ENCODE results near the gene SLC2A11.

SLC2A11 gene

GRCh38 chr22:23909296-23909898, 51.7 kb downstream of the SLC2A11 start:
- H3K27me3 ChIP-seq (ENCODE audit: control insufficient read depth in 1 of 2, insufficient read depth in 1 of 2, low read length in 2 of 2) = peaks cover 0 to 6% of the 10 kb centered on the region in 2 experiments
- no peak overlapping the region for H2BK12ac ChIP-seq (ENCODE audit: low read length in 2 of 2)
- H3K4ac ChIP-seq (ENCODE audit: low read depth in 1 of 2, low read length in 2 of 2) = no peak overlapping the region
- WGBS = 88% methylated on average over 5 of the region's 6 CpGs
- H2BK15ac ChIP-seq (ENCODE audit: low read depth, poor library complexity, severe bottlenecking) = no peak overlapping the region
- no peak overlapping the region for H4K91ac ChIP-seq (ENCODE audit: low read length)
- no peak overlapping the region for H3K27ac ChIP-seq (ENCODE audit: low read length, poor library complexity, severe bottlenecking)
- H3K14ac ChIP-seq (ENCODE audit: low read length in 2 of 2) = no peak overlapping the region
- H3K4me1 ChIP-seq (ENCODE audit: control insufficient read depth, insufficient read depth, low read depth, low read length) = peaks cover 3% of the 10 kb centered on the region
- H2BK120ac ChIP-seq (ENCODE audit: low read depth, low read length) = no peak overlapping the region
- H3K4me3 ChIP-seq (ENCODE audit: insufficient read depth in 1 of 2, low read depth in 1 of 2, low read length in 2 of 2) = peak overlapping the region in 1 of 2 experiments; percentile 53
- DNase-seq = peak; percentile 21
- H3K4me2 ChIP-seq (ENCODE audit: low read length, poor library complexity, severe bottlenecking) = no peak overlapping the region
- H3K9ac ChIP-seq (ENCODE audit: low read length) = peak overlapping the region; percentile 44
- H3K79me1 ChIP-seq (replicated peaks; ENCODE audit: low read length, poor library complexity, severe bottlenecking) = no peaks in the 10 kb centered on the region
- no peak overlapping the region for H3K23ac ChIP-seq (ENCODE audit: low read length in 2 of 2)
- no peak overlapping the region for H2BK5ac ChIP-seq (ENCODE audit: low read depth, low read length, poor library complexity, severe bottlenecking)
- no peaks in the 10 kb centered on the region for H3K9me3 ChIP-seq (ENCODE audit: control insufficient read depth, low read length)
- no peak overlapping the region for H3K18ac ChIP-seq (ENCODE audit: low read depth in 1 of 2, low read length in 2 of 2)
- H3K36me3 ChIP-seq (ENCODE audit: control insufficient read depth in 1 of 2, insufficient read depth in 2 of 2, low read depth in 1 of 2, low read length in 2 of 2) = no peaks in the 10 kb centered on the region
- no peak overlapping the region for H4K8ac ChIP-seq (ENCODE audit: low read length)
- no peak overlapping the region for H2AK5ac ChIP-seq (ENCODE audit: low read length, severe bottlenecking)
- H2AFZ ChIP-seq (ENCODE audit: low read depth, low read length) = no peak overlapping the region

GRCh38 chr22:23910496-23911190, 53.0 kb downstream of the SLC2A11 start:
- no peak overlapping the region for H2BK15ac ChIP-seq (ENCODE audit: low read depth, poor library complexity, severe bottlenecking)
- H3K4me3 ChIP-seq (ENCODE audit: insufficient read depth in 1 of 2, low read depth in 1 of 2, low read length in 2 of 2) = no peak overlapping the region
- no peak overlapping the region for H3K27ac ChIP-seq (ENCODE audit: low read length, poor library complexity, severe bottlenecking)

GRCh38 chr22:23911318-23911980, 53.8 kb downstream of the SLC2A11 start:
- no peak overlapping the region for H3K4ac ChIP-seq (ENCODE audit: low read depth in 1 of 2, low read length in 2 of 2)
- no peak overlapping the region for H3K27ac ChIP-seq (ENCODE audit: low read length, poor library complexity, severe bottlenecking)
- H4K91ac ChIP-seq (ENCODE audit: low read length) = no peak overlapping the region
- H3K23ac ChIP-seq (ENCODE audit: low read length in 2 of 2) = no peak overlapping the region
- H2AFZ ChIP-seq (ENCODE audit: low read depth, low read length) = no peak overlapping the region
- H2BK5ac ChIP-seq (ENCODE audit: low read depth, low read length, poor library complexity, severe bottlenecking) = no peak overlapping the region
- no peaks in the 10 kb centered on the region for H3K9me3 ChIP-seq (ENCODE audit: control insufficient read depth, low read length)
- 93% methylated on average over 10 of the region's 12 CpGs for WGBS
- H2BK120ac ChIP-seq (ENCODE audit: low read depth, low read length) = no peak overlapping the region
- H3K14ac ChIP-seq (ENCODE audit: low read length in 2 of 2) = no peak overlapping the region
- H3K4me1 ChIP-seq (ENCODE audit: control insufficient read depth, insufficient read depth, low read depth, low read length) = peaks cover 3% of the 10 kb centered on the region
- H3K4me3 ChIP-seq (ENCODE audit: insufficient read depth in 1 of 2, low read depth in 1 of 2, low read length in 2 of 2) = no peak overlapping the region
- H3K4me2 ChIP-seq (ENCODE audit: low read length, poor library complexity, severe bottlenecking) = no peak overlapping the region
- H3K27me3 ChIP-seq (ENCODE audit: control insufficient read depth in 1 of 2, insufficient read depth in 1 of 2, low read length in 2 of 2) = peaks cover 0 to under 1% of the 10 kb centered on the region in 2 experiments
- H2AK5ac ChIP-seq (ENCODE audit: low read length, severe bottlenecking) = no peak overlapping the region
- no peak overlapping the region for H3K18ac ChIP-seq (ENCODE audit: low read depth in 1 of 2, low read length in 2 of 2)
- H3K36me3 ChIP-seq (ENCODE audit: control insufficient read depth in 1 of 2, insufficient read depth in 2 of 2, low read depth in 1 of 2, low read length in 2 of 2) = no peaks in the 10 kb centered on the region
- no peak for DNase-seq
- H2BK12ac ChIP-seq (ENCODE audit: low read length in 2 of 2) = no peak overlapping the region
- no peak overlapping the region for H3K9ac ChIP-seq (ENCODE audit: low read length)
- H4K8ac ChIP-seq (ENCODE audit: low read length) = no peak overlapping the region
- H2BK15ac ChIP-seq (ENCODE audit: low read depth, poor library complexity, severe bottlenecking) = no peak overlapping the region
- H3K79me1 ChIP-seq (replicated peaks; ENCODE audit: low read length, poor library complexity, severe bottlenecking) = no peaks in the 10 kb centered on the region

More at GRCh38 chr22:23910496-23911190, 53.0 kb downstream of the SLC2A11 start:
- Histone ChIP-seq H3K4ac (ENCODE audit: low read depth in 1 of 2, low read length in 2 of 2) (no peak overlapping the region), H3K4me2 (ENCODE audit: low read length, poor library complexity, severe bottlenecking) (no peak overlapping the region), H2AFZ (ENCODE audit: low read depth, low read length) (no peak overlapping the region), H3K4me1 (ENCODE audit: control insufficient read depth, insufficient read depth, low read depth, low read length) (peaks cover 3% of the 10 kb centered on the region), H4K8ac (ENCODE audit: low read length) (no peak overlapping the region), H3K18ac (ENCODE audit: low read depth in 1 of 2, low read length in 2 of 2) (no peak overlapping the region), H2BK12ac (ENCODE audit: low read length in 2 of 2) (no peak overlapping the region), H2AK5ac (ENCODE audit: low read length, severe bottlenecking) (no peak overlapping the region), H3K14ac (ENCODE audit: low read length in 2 of 2) (no peak overlapping the region), H2BK5ac (ENCODE audit: low read depth, low read length, poor library complexity, severe bottlenecking) (no peak overlapping the region), H4K91ac (ENCODE audit: low read length) (no peak overlapping the region), H2BK120ac (ENCODE audit: low read depth, low read length) (no peak overlapping the region), H3K27me3 (ENCODE audit: control insufficient read depth in 1 of 2, insufficient read depth in 1 of 2, low read length in 2 of 2) (peaks cover 0 to 6% of the 10 kb centered on the region in 2 experiments), H3K79me1 (replicated peaks; ENCODE audit: low read length, poor library complexity, severe bottlenecking) (no peaks in the 10 kb centered on the region), H3K23ac (ENCODE audit: low read length in 2 of 2) (peak overlapping the region in 1 of 2 experiments; percentile 43), H3K9ac (ENCODE audit: low read length) (no peak overlapping the region), H3K36me3 (ENCODE audit: control insufficient read depth in 1 of 2, insufficient read depth in 2 of 2, low read depth in 1 of 2, low read length in 2 of 2) (no peaks in the 10 kb centered on the region), H3K9me3 (ENCODE audit: control insufficient read depth, low read length) (no peaks in the 10 kb centered on the region)
- 79% methylated on average over 3 of the region's 3 CpGs for WGBS
- DNase-seq = no peak

- no peak overlapping the region for H4K91ac ChIP-seq (ENCODE audit: low read length)
- WGBS = 93% methylated on average over 9 of the region's 9 CpGs
- H2AFZ ChIP-seq (ENCODE audit: low read depth, low read length) = no peak overlapping the region
- H3K79me1 ChIP-seq (replicated peaks; ENCODE audit: low read length, poor library complexity, severe bottlenecking) = no peaks in the 10 kb centered on the region
- H2BK120ac ChIP-seq (ENCODE audit: low read depth, low read length) = no peak overlapping the region
- H3K18ac ChIP-seq (ENCODE audit: low read depth in 1 of 2, low read length in 2 of 2) = no peak overlapping the region
- H2BK15ac ChIP-seq (ENCODE audit: low read depth, poor library complexity, severe bottlenecking) = no peak overlapping the region
- H3K4me3 ChIP-seq (ENCODE audit: insufficient read depth in 1 of 2, low read depth in 1 of 2, low read length in 2 of 2) = no peak overlapping the region
- no peak overlapping the region for H2BK12ac ChIP-seq (ENCODE audit: low read length in 2 of 2)
- no peak overlapping the region for H3K27ac ChIP-seq (ENCODE audit: low read length, poor library complexity, severe bottlenecking)
- H3K4me1 ChIP-seq (ENCODE audit: control insufficient read depth, insufficient read depth, low read depth, low read length) = peaks cover 3% of the 10 kb centered on the region
- no peaks in the 10 kb centered on the region for H3K36me3 ChIP-seq (ENCODE audit: control insufficient read depth in 1 of 2, insufficient read depth in 2 of 2, low read depth in 1 of 2, low read length in 2 of 2)
- H3K9ac ChIP-seq (ENCODE audit: low read length) = no peak overlapping the region
- no peak for DNase-seq
- H4K8ac ChIP-seq (ENCODE audit: low read length) = no peak overlapping the region
- H3K4me2 ChIP-seq (ENCODE audit: low read length, poor library complexity, severe bottlenecking) = no peak overlapping the region
- no peaks in the 10 kb centered on the region for H3K9me3 ChIP-seq (ENCODE audit: control insufficient read depth, low read length)
- no peak overlapping the region for H3K4ac ChIP-seq (ENCODE audit: low read depth in 1 of 2, low read length in 2 of 2)
- H3K27me3 ChIP-seq (ENCODE audit: control insufficient read depth in 1 of 2, insufficient read depth in 1 of 2, low read length in 2 of 2) = no peaks in the 10 kb centered on the region
- no peak overlapping the region for H3K14ac ChIP-seq (ENCODE audit: low read length in 2 of 2)
- no peak overlapping the region for H2BK5ac ChIP-seq (ENCODE audit: low read depth, low read length, poor library complexity, severe bottlenecking)
- H2AK5ac ChIP-seq (ENCODE audit: low read length, severe bottlenecking) = no peak overlapping the region
- no peak overlapping the region for H3K23ac ChIP-seq (ENCODE audit: low read length in 2 of 2)
Measured at GRCh38 chr22:23912293-23912903, 54.7 kb downstream of the SLC2A11 start.

Data from mesenchymal stem cell (in vitro differentiated cells and primary cell).